HK-2 (cell line): Measurements from ENCODE around the gene SLITRK6.
"Not testable (repeated sequence)": the region's sequence is repeated elsewhere in the genome, so short reads cannot be mapped to it uniquely, and the experiment has no call there.

Experiments used
- DNase-seq: peaks from one replicate; pipeline ENCODE4 v3.0.0-alpha.2; 2018; ENCODE audit not compliant: unreplicated experiment

The SLITRK6 gene

GRCh38 chr13:85799097-85799582 is at the start of gene SLITRK6:
Gene SLITRK6 (minus strand): TSS chr13:85799419. CDS start chr13:85796508, 2,911 bp downstream.
- peak; percentile 4 for DNase-seq

- no peak for DNase-seq
Observed at GRCh38 chr13:85847012-85847411, 47.8 kb upstream of the SLITRK6 start.

- DNase-seq = no peak
Observed at GRCh38 chr13:85841427-85841826, 42.2 kb upstream of the SLITRK6 start.

GRCh38 chr13:85833921-85834320 is 34.7 kb upstream of the SLITRK6 start:
- DNase-seq = no peak

- DNase-seq = no peak
Observed at GRCh38 chr13:85828094-85828684, 29.0 kb upstream of the SLITRK6 start.

GRCh38 chr13:85825454-85825853 is 26.2 kb upstream of the SLITRK6 start:
- no peak for DNase-seq

GRCh38 chr13:85823832-85824231 is 24.6 kb upstream of the SLITRK6 start:
- DNase-seq = no peak

GRCh38 chr13:85819513-85819912 is 20.3 kb upstream of the SLITRK6 start:
- no peak for DNase-seq

GRCh38 chr13:85816413-85816812 is 17.2 kb upstream of the SLITRK6 start:
- DNase-seq = no peak

GRCh38 chr13:85812282-85812681 is 13.1 kb upstream of the SLITRK6 start:
- DNase-seq = no peak

GRCh38 chr13:85808811-85809210 is 9.6 kb upstream of the SLITRK6 start:
- DNase-seq = no peak

GRCh38 chr13:85806553-85807175 is 7.4 kb upstream of the SLITRK6 start:
- DNase-seq = no peak

- no peak for DNase-seq
Observed at GRCh38 chr13:85798556-85798955, 663 bp downstream of the SLITRK6 start.

GRCh38 chr13:85797311-85797710 is 1.9 kb downstream of the SLITRK6 start:
- DNase-seq = no peak

GRCh38 chr13:85785205-85785604 is 14.0 kb downstream of the SLITRK6 start:
- no peak for DNase-seq

- DNase-seq = no peak
Observed at GRCh38 chr13:85772367-85772766, 26.9 kb downstream of the SLITRK6 start.

- DNase-seq = no peak
Observed at GRCh38 chr13:85771856-85772255, 27.4 kb downstream of the SLITRK6 start.

- DNase-seq = no peak
Observed at GRCh38 chr13:85768946-85769345, 30.3 kb downstream of the SLITRK6 start.

GRCh38 chr13:85755123-85755522 is 44.1 kb downstream of the SLITRK6 start:
- no peak for DNase-seq

GRCh38 chr13:85743201-85743770 is 55.9 kb downstream of the SLITRK6 start:
- not testable (repeated sequence) for DNase-seq
